HFFc6 (cell line): ENCODE results near the gene CROCC. TPM values are rescaled to one million over a fixed set of nuclear protein-coding genes. Genes with fewer than 3 reads are reported as not detected.

Source experiments
- DNase-seq: peaks from one replicate; pipeline ENCODE4 v3.0.0-alpha.2; 2018
- H3K27ac Mint-ChIP-seq: 2 replicates; pipeline ENCODE4 v1.8.0; 2020; ENCODE audit warnings: mild to moderate bottlenecking, mixed read lengths
- H3K27me3 Mint-ChIP-seq: 2 replicates; pipeline ENCODE4 v1.8.0; 2021; ENCODE audit warnings: mild to moderate bottlenecking, moderate library complexity, mixed read lengths; ENCODE audit not compliant: insufficient read depth
- H3K36me3 Mint-ChIP-seq: 2 replicates; pipeline ENCODE4 v1.8.0; 2021; ENCODE audit warnings: low read depth, mixed read lengths
- H3K4me1 Mint-ChIP-seq: 2 replicates; pipeline ENCODE4 v1.8.0; 2020; ENCODE audit warnings: low read depth, mixed read lengths
- H3K4me3 Mint-ChIP-seq: 2 replicates; pipeline ENCODE4 v1.8.0; 2020; ENCODE audit warnings: mild to moderate bottlenecking, moderate library complexity, mixed read lengths
- H3K9me3 Mint-ChIP-seq: 2 replicates; pipeline ENCODE4 v1.8.0; 2020; ENCODE audit warnings: mild to moderate bottlenecking, mixed read lengths
- CTCF ChIP-seq: fragments of 200-600 bp; sonication (generic); IDR thresholded peaks from 2 replicates; pipeline ENCODE4 v1.5.0; 2021; ENCODE audit warnings: antibody characterized with exemption, mild to moderate bottlenecking
- total RNA-seq, 6 experiments: library from RNA; stranded (reverse); fragmentation: NEBNext Ultra II Directional; extraction: Animal tissue kit (Norgen Biotek cat#: 25700); gene quantifications; 2 replicates in 1 of 6; 3 replicates in 5 of 6; pipeline ENCODE4 v1.2.3, GENCODE V29; 2021

CROCC gene
- total RNA-seq, 6 experiments from 2014 or later: 10.3 to 14.6 (median 12.5) TPM

GRCh38 chr1:17014671-17015567 lies 93.2 kb downstream of the CROCC start:
- H3K36me3 Mint-ChIP-seq: peaks cover 16% of the 10 kb centered on the region
- peaks cover 35% of the 10 kb centered on the region for H3K4me1 Mint-ChIP-seq
- H3K27me3 Mint-ChIP-seq: peaks cover 8% of the 10 kb centered on the region
- H3K9me3 Mint-ChIP-seq: no peaks in the 10 kb centered on the region
- no peak for DNase-seq
- no peak for TF ChIP-seq CTCF
- no peak overlapping the region for H3K4me3 Mint-ChIP-seq
- no peak overlapping the region for H3K27ac Mint-ChIP-seq

DNA sequence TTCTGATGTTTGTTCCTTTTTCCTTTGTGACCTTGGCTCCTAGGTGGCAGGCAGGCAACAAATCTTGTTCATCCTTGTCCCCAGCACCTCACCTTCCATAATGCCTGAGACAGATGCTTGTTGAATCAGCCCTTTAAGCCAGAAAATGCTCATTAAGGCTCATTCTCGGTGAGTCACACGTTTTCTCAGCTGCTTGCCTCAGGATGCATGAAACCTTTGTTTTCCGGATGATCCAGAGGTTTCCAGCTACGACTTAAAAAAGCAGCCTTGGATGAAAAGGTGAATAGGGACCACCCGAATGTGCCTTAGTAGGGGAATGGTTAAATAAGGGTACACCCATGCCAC lies 94.6 kb downstream of the CROCC start:
- Mint-ChIP-seq H3K4me1 (peaks cover 26% of the 10 kb centered on the region), H3K27ac (peak overlapping the region; percentile 4; the same call in 1 of the 2 replicates)
- no peak for TF ChIP-seq CTCF

DNA sequence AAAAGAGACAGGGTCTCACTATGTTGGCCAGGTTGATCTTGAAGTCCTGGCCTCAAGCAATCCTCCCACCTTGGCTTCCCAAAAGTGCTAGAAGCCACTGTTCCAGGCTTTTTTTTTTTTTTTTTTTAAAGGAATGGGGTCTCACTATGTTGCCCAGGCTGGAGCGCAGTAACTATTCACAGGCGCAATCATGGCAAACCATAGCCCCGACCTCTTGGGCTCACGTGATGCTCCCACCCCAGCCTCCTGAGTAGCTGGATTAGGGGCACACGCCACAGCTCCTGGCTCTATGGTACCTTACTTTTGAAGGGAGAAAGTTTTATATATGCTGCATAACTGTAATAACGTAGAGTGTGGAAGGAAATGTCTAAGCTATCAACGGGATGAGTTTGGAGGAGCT lies 95.7 kb downstream of the CROCC start:
- no peaks in the 10 kb centered on the region for H3K9me3 Mint-ChIP-seq
- H3K27ac Mint-ChIP-seq: no peak overlapping the region
- no peak for TF ChIP-seq CTCF
- peaks cover 3% of the 10 kb centered on the region; the same call in 1 of the 2 replicates for H3K27me3 Mint-ChIP-seq
- no peak overlapping the region for H3K4me3 Mint-ChIP-seq
- H3K36me3 Mint-ChIP-seq: peaks cover 28% of the 10 kb centered on the region
- DNase-seq: no peak
- peaks cover 19% of the 10 kb centered on the region for H3K4me1 Mint-ChIP-seq

More for the DNA sequence above, 94.6 kb downstream of the CROCC start:
- Mint-ChIP-seq H3K36me3 (peaks cover 20% of the 10 kb centered on the region), H3K27me3 (peaks cover 8% of the 10 kb centered on the region), H3K9me3 (no peaks in the 10 kb centered on the region), H3K4me3 (no peak overlapping the region)
- DNase-seq: peak; percentile 64

GRCh38 chr1:17018849-17019248 lies 97.1 kb downstream of the CROCC start:
- TF ChIP-seq CTCF: no peak
- no peaks in the 10 kb centered on the region for H3K9me3 Mint-ChIP-seq

DNA sequence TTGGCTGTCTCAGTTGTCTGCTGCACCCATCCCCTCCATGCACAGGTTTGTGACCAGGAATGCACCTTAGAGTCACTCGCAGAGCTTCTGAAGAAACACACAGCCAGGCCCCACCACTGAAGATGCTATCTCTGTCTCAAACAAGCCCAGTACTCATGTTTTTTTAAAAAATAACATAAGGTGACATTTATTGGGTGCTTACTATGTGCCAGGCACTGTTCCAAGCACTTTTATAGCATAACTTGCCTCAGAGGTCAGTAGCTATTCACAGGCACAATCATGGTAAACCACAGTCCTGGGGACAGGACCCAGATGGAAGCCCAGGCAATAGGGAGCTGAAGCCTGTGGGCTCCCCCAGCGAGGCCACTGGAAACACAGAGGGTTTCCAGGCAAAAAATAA lies 98.8 kb downstream of the CROCC start:
- no peaks in the 10 kb centered on the region for H3K27me3 Mint-ChIP-seq
- peaks cover 33% of the 10 kb centered on the region for H3K36me3 Mint-ChIP-seq
- no peak overlapping the region for H3K27ac Mint-ChIP-seq
- no peak for TF ChIP-seq CTCF
- DNase-seq: peak; percentile 34
- peaks cover 10% of the 10 kb centered on the region for H3K4me1 Mint-ChIP-seq
- no peak overlapping the region for H3K4me3 Mint-ChIP-seq
- H3K9me3 Mint-ChIP-seq: no peaks in the 10 kb centered on the region

More at GRCh38 chr1:17018849-17019248, 97.1 kb downstream of the CROCC start:
- no peak for DNase-seq
- peaks cover 33% of the 10 kb centered on the region for H3K36me3 Mint-ChIP-seq
- no peak overlapping the region for H3K4me3 Mint-ChIP-seq
- peaks cover 3% of the 10 kb centered on the region; the same call in 1 of the 2 replicates for H3K27me3 Mint-ChIP-seq
- no peak overlapping the region for H3K27ac Mint-ChIP-seq
- peaks cover 10% of the 10 kb centered on the region for H3K4me1 Mint-ChIP-seq
